OCI-LY3 (cell line): Measurements from ENCODE around the gene D2HGDH.

ENCODE experiments used
- EZH2phosphoT487 ChIP-seq: fragments of 200-600 bp; shearing (Covaris generic); IDR thresholded peaks from 2 replicates; pipeline ENCODE4 v1.6.1; 2018; ENCODE audit warnings: antibody characterized with exemption, mixed run types, low read depth
- TF ChIP-seq, protein P1 (sequence below): fragments of 200-600, 300-600 bp; sonication (generic); IDR thresholded peaks from 2 replicates; pipeline ENCODE4 v1.5.1; 2014; ENCODE audit warnings: antibody characterized with exemption, low read length, low read depth

DNA sequence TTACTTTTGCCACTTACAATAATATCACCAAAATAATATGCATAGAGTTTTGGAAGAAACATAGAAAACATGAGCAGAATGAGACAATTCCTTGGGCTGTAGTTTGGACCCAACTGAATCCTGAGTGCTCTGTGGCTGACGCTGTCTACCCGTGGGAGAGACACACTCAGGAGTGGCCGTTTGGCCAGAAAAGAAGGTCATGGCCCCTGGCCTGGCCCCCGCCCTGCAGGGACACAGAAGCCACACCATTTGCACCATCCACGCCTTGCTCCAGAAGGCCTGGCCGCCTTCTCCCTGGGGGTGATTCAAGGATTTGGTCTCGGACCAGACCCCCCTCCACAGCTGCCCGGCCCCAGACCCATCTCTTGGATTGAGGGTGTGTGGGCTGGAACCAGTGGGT lies 6.4 kb upstream of the D2HGDH start:
- TF ChIP-seq, protein P1, sequence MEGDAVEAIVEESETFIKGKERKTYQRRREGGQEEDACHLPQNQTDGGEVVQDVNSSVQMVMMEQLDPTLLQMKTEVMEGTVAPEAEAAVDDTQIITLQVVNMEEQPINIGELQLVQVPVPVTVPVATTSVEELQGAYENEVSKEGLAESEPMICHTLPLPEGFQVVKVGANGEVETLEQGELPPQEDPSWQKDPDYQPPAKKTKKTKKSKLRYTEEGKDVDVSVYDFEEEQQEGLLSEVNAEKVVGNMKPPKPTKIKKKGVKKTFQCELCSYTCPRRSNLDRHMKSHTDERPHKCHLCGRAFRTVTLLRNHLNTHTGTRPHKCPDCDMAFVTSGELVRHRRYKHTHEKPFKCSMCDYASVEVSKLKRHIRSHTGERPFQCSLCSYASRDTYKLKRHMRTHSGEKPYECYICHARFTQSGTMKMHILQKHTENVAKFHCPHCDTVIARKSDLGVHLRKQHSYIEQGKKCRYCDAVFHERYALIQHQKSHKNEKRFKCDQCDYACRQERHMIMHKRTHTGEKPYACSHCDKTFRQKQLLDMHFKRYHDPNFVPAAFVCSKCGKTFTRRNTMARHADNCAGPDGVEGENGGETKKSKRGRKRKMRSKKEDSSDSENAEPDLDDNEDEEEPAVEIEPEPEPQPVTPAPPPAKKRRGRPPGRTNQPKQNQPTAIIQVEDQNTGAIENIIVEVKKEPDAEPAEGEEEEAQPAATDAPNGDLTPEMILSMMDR: no peak
- TF ChIP-seq EZH2phosphoT487: no peak
